ENCODE results near the gene LILRA2. TPM values are rescaled to one million over a fixed set of nuclear protein-coding genes. Genes with fewer than 3 reads are reported as not detected.

The LILRA2 gene
- total and polyA plus RNA-seq, 9 donors = 0.56 to 5.5 (median 1.4) TPM

- WGBS, 3 donors = 88 to 92% (median 90%) methylated on average over 26 of the region's 26 CpGs
- Histone ChIP-seq H3K36me3 (no peaks in the 10 kb centered on the region), H3K9me3 (no peaks in the 10 kb centered on the region), H3K27me3 (no peaks in the 10 kb centered on the region), H3K4me1 (ENCODE audit: insufficient read depth) (no peaks in the 10 kb centered on the region), H3K4me3 (no peak overlapping the region), H3K27ac (no peak overlapping the region)
- DNase-seq = no peak
- intact Hi-C loops (cut with DNase I) = no loop called here
- TF ChIP-seq CTCF (IDR thresholded peaks at IDR 0.05) (no peak), EP300 (IDR thresholded peaks at IDR 0.05) (no peak), POLR2A (IDR thresholded peaks at IDR 0.05) (no peak)
These were observed 35.8 kb downstream of the LILRA2 start for GRCh38 chr19:54609356-54609791.

- H3K9me3 ChIP-seq = no peaks in the 10 kb centered on the region
- no peaks in the 10 kb centered on the region for H3K27me3 ChIP-seq
- TF ChIP-seq POLR2A (IDR thresholded peaks at IDR 0.05) (no peak), EP300 (IDR thresholded peaks at IDR 0.05) (no peak), CTCF (IDR thresholded peaks at IDR 0.05) (no peak)
- no peak overlapping the region for H3K27ac ChIP-seq
- DNase-seq = no peak
- H3K36me3 ChIP-seq = no peaks in the 10 kb centered on the region
- intact Hi-C loops (cut with DNase I) = no loop called here
- no peak overlapping the region for H3K4me3 ChIP-seq
- H3K4me1 ChIP-seq (ENCODE audit: insufficient read depth) = no peaks in the 10 kb centered on the region
- WGBS, 3 donors = 78 to 96% (median 87%) methylated on average over 1 of the region's 1 CpG
These were observed 38.8 kb downstream of the LILRA2 start for GRCh38 chr19:54612428-54612827.

GRCh38 chr19:54614726-54615125 lies 41.1 kb downstream of the LILRA2 start:
- WGBS, 3 donors = 83 to 88% (median 84%) methylated on average over 1 of the region's 1 CpG
- Histone ChIP-seq H3K27ac (no peak overlapping the region), H3K4me3 (no peak overlapping the region), H3K4me1 (ENCODE audit: insufficient read depth) (no peaks in the 10 kb centered on the region), H3K9me3 (no peaks in the 10 kb centered on the region), H3K36me3 (no peaks in the 10 kb centered on the region), H3K27me3 (no peaks in the 10 kb centered on the region)
- DNase-seq = no peak
- TF ChIP-seq POLR2A (IDR thresholded peaks at IDR 0.05) = no peak
- no peak for TF ChIP-seq CTCF (IDR thresholded peaks at IDR 0.05)
- TF ChIP-seq EP300 (IDR thresholded peaks at IDR 0.05) = no peak
- intact Hi-C loops (cut with DNase I) = no loop called here

GRCh38 chr19:54616057-54616456 lies 42.5 kb downstream of the LILRA2 start:
- DNase-seq = no peak
- H3K27ac ChIP-seq = no peak overlapping the region
- H3K4me3 ChIP-seq = no peak overlapping the region
- H3K27me3 ChIP-seq = no peaks in the 10 kb centered on the region
- H3K36me3 ChIP-seq = no peaks in the 10 kb centered on the region
- WGBS, 3 donors = 53 to 66% (median 57%) methylated on average over 3 of the region's 3 CpGs
- H3K4me1 ChIP-seq (ENCODE audit: insufficient read depth) = no peaks in the 10 kb centered on the region
- TF ChIP-seq CTCF (IDR thresholded peaks at IDR 0.05) = no peak
- intact Hi-C loops (cut with DNase I) = no loop called here
- no peaks in the 10 kb centered on the region for H3K9me3 ChIP-seq
